ENCODE results near the gene KCNG2. TPM values are rescaled to one million over a fixed set of nuclear protein-coding genes. Genes with fewer than 3 reads are reported as not detected.
A peak's percentile ranks its signal among the peaks of the same experiment; 100 is the strongest.

The KCNG2 gene
- total and polyA plus RNA-seq, 12 donors = 0.06 to 2.9 (median 0.50) TPM; not detected in 3

- no peaks in the 10 kb centered on the region for H3K27me3 ChIP-seq
- TF ChIP-seq POLR2A (IDR thresholded peaks at IDR 0.05) = no peak
- no peaks in the 10 kb centered on the region for H3K36me3 ChIP-seq (replicated peaks in 1 of 2)
- H3K4me3 ChIP-seq = no peak overlapping the region
- no peak for DNase-seq
- H3K9me3 ChIP-seq (replicated peaks in 1 of 3) = no peaks in the 10 kb centered on the region
- intact Hi-C loops (cut with DNase I) = no loop called here
- H3K4me1 ChIP-seq (replicated peaks in 1 of 2) = no peaks in the 10 kb centered on the region
- 55 to 71% (median 65%) methylated on average over 4 of the region's 4 CpGs for WGBS, 4 donors
- no peak overlapping the region for H3K27ac ChIP-seq
Observed at GRCh38 chr18:79812052-79812451, 14.3 kb downstream of the KCNG2 start.

- no peak overlapping the region for H3K4me3 ChIP-seq
- intact Hi-C loops (cut with DNase I) = no loop called here
- TF ChIP-seq POLR2A (IDR thresholded peaks at IDR 0.05) (no peak), CTCF (IDR thresholded peaks at IDR 0.05) (no peak)
- H3K27me3 ChIP-seq = no peaks in the 10 kb centered on the region
- H3K27ac ChIP-seq = no peak overlapping the region
- no peaks in the 10 kb centered on the region for H3K36me3 ChIP-seq (replicated peaks in 1 of 2)
- DNase-seq = no peak
- no peaks in the 10 kb centered on the region for H3K4me1 ChIP-seq (replicated peaks in 1 of 2)
- no peaks in the 10 kb centered on the region for H3K9me3 ChIP-seq (replicated peaks in 1 of 3)
- WGBS, 4 donors = 74 to 82% (median 80%) methylated on average over 7 of the region's 7 CpGs
Observed at GRCh38 chr18:79814373-79814772, 16.6 kb downstream of the KCNG2 start.

GRCh38 chr18:79815657-79816056 is 17.9 kb downstream of the KCNG2 start:
- Histone ChIP-seq H3K27me3 (no peaks in the 10 kb centered on the region), H3K36me3 (replicated peaks in 1 of 2) (no peaks in the 10 kb centered on the region), H3K4me1 (replicated peaks in 1 of 2) (no peaks in the 10 kb centered on the region), H3K27ac (no peak overlapping the region), H3K9me3 (replicated peaks in 1 of 3) (no peaks in the 10 kb centered on the region), H3K4me3 (no peak overlapping the region)
- 66 to 69% (median 66%) methylated on average over 7 to 9 of the region's 9 CpGs for WGBS, 4 donors
- TF ChIP-seq POLR2A (IDR thresholded peaks at IDR 0.05) (no peak), CTCF (IDR thresholded peaks at IDR 0.05) (no peak)
- peak in 1 of 7 donors; percentile 30 for DNase-seq
- intact Hi-C loops (cut with DNase I) = no loop called here

GRCh38 chr18:79816092-79816491 is 18.4 kb downstream of the KCNG2 start:
- H3K4me3 ChIP-seq = no peak overlapping the region
- intact Hi-C loops (cut with DNase I) = no loop called here
- H3K9me3 ChIP-seq (replicated peaks in 1 of 3) = no peaks in the 10 kb centered on the region
- no peak overlapping the region for H3K27ac ChIP-seq
- H3K27me3 ChIP-seq = no peaks in the 10 kb centered on the region
- WGBS, 4 donors = 56 to 64% (median 59%) methylated on average over 11 to 14 of the region's 14 CpGs
- no peak for TF ChIP-seq POLR2A (IDR thresholded peaks at IDR 0.05)
- no peak for TF ChIP-seq CTCF (IDR thresholded peaks at IDR 0.05)
- no peaks in the 10 kb centered on the region for H3K4me1 ChIP-seq (replicated peaks in 1 of 2)
- DNase-seq = peak in 1 of 7 donors; percentile 15
- no peaks in the 10 kb centered on the region for H3K36me3 ChIP-seq (replicated peaks in 1 of 2)

GRCh38 chr18:79816981-79817606 is 19.4 kb downstream of the KCNG2 start:
- peak in 1 of 7 donors; percentile 41 for DNase-seq

More at GRCh38 chr18:79816981-79817606, 19.4 kb downstream of the KCNG2 start:
- H3K27me3 ChIP-seq = no peaks in the 10 kb centered on the region
- 78 to 94% (median 87%) methylated on average over 13 to 18 of the region's 18 CpGs for WGBS, 4 donors
- H3K27ac ChIP-seq = no peak overlapping the region
- H3K9me3 ChIP-seq (replicated peaks in 1 of 3) = no peaks in the 10 kb centered on the region
- no peak for TF ChIP-seq POLR2A (IDR thresholded peaks at IDR 0.05)
- no peak for TF ChIP-seq CTCF (IDR thresholded peaks at IDR 0.05)
- intact Hi-C loops (cut with DNase I) = no loop called here
- no peaks in the 10 kb centered on the region for H3K36me3 ChIP-seq (replicated peaks in 1 of 2)
- H3K4me3 ChIP-seq = no peak overlapping the region
- no peaks in the 10 kb centered on the region for H3K4me1 ChIP-seq (replicated peaks in 1 of 2)
